ENCODE data around the gene DOCK2. TPM values are rescaled to one million over a fixed set of nuclear protein-coding genes. Genes with fewer than 3 reads are reported as not detected.

Gene DOCK2
- total and polyA plus RNA-seq, 8 donors = 4.3 to 101 (median 5.3) TPM

DNA sequence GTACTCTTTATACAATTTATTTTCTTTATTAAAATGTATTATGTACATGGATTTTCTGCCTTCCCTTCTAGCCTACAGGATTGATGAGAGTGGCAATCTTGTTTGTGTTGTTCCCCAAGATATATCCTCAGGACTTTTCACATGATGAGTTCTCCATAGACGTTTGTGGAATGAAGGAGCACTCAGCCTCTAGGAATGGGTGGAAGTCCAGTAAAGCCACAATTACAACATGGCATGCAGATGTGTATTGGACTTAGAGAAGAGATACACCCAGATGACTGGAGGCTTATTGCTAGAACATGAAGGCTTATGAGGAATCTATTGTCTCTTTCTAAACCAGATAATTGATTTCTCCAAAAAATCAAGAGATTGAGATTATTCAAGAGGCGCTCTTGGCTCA, 8.2 kb upstream of the DOCK2 start:
- intact Hi-C loops (cut with DNase I) = no loop called here
- ATAC-seq = no peak

GRCh38 chr5:169629847-169630548, 7.1 kb upstream of the DOCK2 start:
- TF ChIP-seq CTCF (IDR thresholded peaks at IDR 0.05) = no peak
- ATAC-seq = peak; percentile 60
- Histone ChIP-seq H3K9me3 (no peaks in the 10 kb centered on the region), H3K4me1 (no peaks in the 10 kb centered on the region), H3K27ac (no peak overlapping the region), H3K27me3 (no peaks in the 10 kb centered on the region), H3K36me3 (no peaks in the 10 kb centered on the region), H3K4me3 (no peak overlapping the region)
- intact Hi-C loops (cut with DNase I) = no loop called here
- DNase-seq = no peak

More for the DNA sequence above, 8.2 kb upstream of the DOCK2 start:
- Histone ChIP-seq H3K27me3 (no peaks in the 10 kb centered on the region), H3K4me3 (no peak overlapping the region), H3K4me1 (no peaks in the 10 kb centered on the region), H3K9me3 (no peaks in the 10 kb centered on the region), H3K36me3 (no peaks in the 10 kb centered on the region), H3K27ac (no peak overlapping the region)
- no peak for DNase-seq
- TF ChIP-seq CTCF (IDR thresholded peaks at IDR 0.05) = no peak

GRCh38 chr5:169631360-169631759, 5.7 kb upstream of the DOCK2 start:
- no peaks in the 10 kb centered on the region for H3K9me3 ChIP-seq
- no peaks in the 10 kb centered on the region for H3K36me3 ChIP-seq
- no peak overlapping the region for H3K4me3 ChIP-seq
- H3K4me1 ChIP-seq = peaks cover 0 to 6% of the 10 kb centered on the region in 2 donors
- intact Hi-C loops (cut with DNase I) = no loop called here
- H3K27me3 ChIP-seq = peaks cover 3 to 5% of the 10 kb centered on the region in 2 donors
- H3K27ac ChIP-seq = no peak overlapping the region
- DNase-seq = peak in 1 of 4 donors; percentile 32
- TF ChIP-seq CTCF (IDR thresholded peaks at IDR 0.05) = no peak
- peak; percentile 50 for ATAC-seq

- DNase-seq (no peak), ATAC-seq (peak; percentile 11)
- Histone ChIP-seq H3K4me1 (peaks cover 0 to 17% of the 10 kb centered on the region in 2 donors), H3K4me3 (no peak overlapping the region), H3K9me3 (no peaks in the 10 kb centered on the region), H3K27me3 (peaks cover 12 to 21% of the 10 kb centered on the region in 2 donors), H3K36me3 (no peaks in the 10 kb centered on the region), H3K27ac (no peak overlapping the region)
- intact Hi-C loops (cut with DNase I) = no loop called here
- no peak for TF ChIP-seq CTCF (IDR thresholded peaks at IDR 0.05)
These were observed 4.1 kb upstream of the DOCK2 start for GRCh38 chr5:169632946-169633345.

DNA sequence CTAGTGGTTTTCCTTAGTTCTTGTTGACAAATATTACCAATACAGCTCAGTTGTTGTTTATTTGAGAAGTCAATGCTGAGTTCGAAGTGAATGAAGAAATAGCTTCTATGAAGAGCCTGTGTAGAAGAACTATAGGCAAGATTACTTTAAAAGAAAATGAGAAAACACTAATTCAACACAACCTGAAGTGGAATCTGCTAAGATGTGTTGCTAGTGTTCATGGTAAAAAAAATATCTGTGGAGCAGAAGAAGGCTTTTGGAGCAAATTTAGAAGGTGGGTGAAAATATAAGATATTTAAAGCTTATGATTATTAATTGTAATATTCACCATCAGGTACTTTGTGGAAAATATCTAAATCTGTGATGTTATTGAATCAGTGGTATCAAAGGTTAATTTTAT, 2.5 kb upstream of the DOCK2 start:
- Histone ChIP-seq H3K4me3 (no peak overlapping the region), H3K27me3 (peaks cover 12 to 24% of the 10 kb centered on the region in 2 donors), H3K9me3 (peaks cover 0 to 5% of the 10 kb centered on the region in 2 donors), H3K27ac (no peak overlapping the region), H3K4me1 (peaks cover 0 to 28% of the 10 kb centered on the region in 2 donors), H3K36me3 (no peaks in the 10 kb centered on the region)
- intact Hi-C loops (cut with DNase I) = no loop called here
- ATAC-seq (no peak), DNase-seq (no peak)
- no peak for TF ChIP-seq CTCF (IDR thresholded peaks at IDR 0.05)
